RWPE2 (cell line): Measurements from ENCODE around the gene DNMBP.

Experiments
- ATAC-seq: fragments of 200-7000 bp; cut with Tn5 transposase; 3 replicates; pipeline ENCODE4 v1.9.1; 2021; ENCODE audit warnings: low read depth
- DNase-seq: peaks from one replicate; pipeline ENCODE4 v3.0.0-alpha.2; 2020; ENCODE audit warnings: low spot score
- H3K27ac ChIP-seq: fragments of 450-650 bp; 2 replicates; pipeline ENCODE4 v1.5.1; 2017; ENCODE audit warnings: mild to moderate bottlenecking; ENCODE audit not compliant: poor library complexity, severe bottlenecking
- H3K27me3 ChIP-seq: fragments of 250-450 bp; sonication (Bioruptor Pico); 2 replicates; pipeline ENCODE4 v1.5.1; 2021; ENCODE audit warnings: mild to moderate bottlenecking, moderate library complexity; ENCODE audit not compliant: insufficient read depth, poor library complexity, severe bottlenecking
- H3K36me3 ChIP-seq: fragments of 250-450 bp; sonication (Bioruptor Pico); 2 replicates; pipeline ENCODE4 v1.5.1; 2020; ENCODE audit warnings: low read depth, mild to moderate bottlenecking, moderate library complexity
- H3K4me1 ChIP-seq: fragments of 250-450 bp; sonication (Bioruptor Pico); 2 replicates; pipeline ENCODE4 v1.5.1; 2021; ENCODE audit warnings: mild to moderate bottlenecking, moderate library complexity; ENCODE audit not compliant: insufficient read depth, poor library complexity, severe bottlenecking
- H3K4me3 ChIP-seq: fragments of 250-450 bp; sonication (Bioruptor Pico); 2 replicates; pipeline ENCODE4 v1.5.1; 2021; ENCODE audit warnings: mild to moderate bottlenecking, moderate library complexity; ENCODE audit not compliant: severe bottlenecking
- H3K9me3 ChIP-seq: fragments of 250-450 bp; sonication (Bioruptor Pico); 2 replicates; pipeline ENCODE4 v1.5.1; 2021; ENCODE audit warnings: mild to moderate bottlenecking, moderate library complexity; ENCODE audit not compliant: severe bottlenecking
- TF ChIP-seq, protein P1 (sequence below): fragments of 450-650 bp; IDR thresholded peaks from one replicate; pipeline ENCODE4 v1.5.1; 2017; ENCODE audit warnings: mild to moderate bottlenecking, moderate library complexity; ENCODE audit not compliant: poor library complexity, severe bottlenecking

The DNMBP gene

GRCh38 chr10:99915414-99915813 lies 94.3 kb downstream of the DNMBP start:
- H3K4me3 ChIP-seq, result no peak overlapping the region
- TF ChIP-seq, protein P1, sequence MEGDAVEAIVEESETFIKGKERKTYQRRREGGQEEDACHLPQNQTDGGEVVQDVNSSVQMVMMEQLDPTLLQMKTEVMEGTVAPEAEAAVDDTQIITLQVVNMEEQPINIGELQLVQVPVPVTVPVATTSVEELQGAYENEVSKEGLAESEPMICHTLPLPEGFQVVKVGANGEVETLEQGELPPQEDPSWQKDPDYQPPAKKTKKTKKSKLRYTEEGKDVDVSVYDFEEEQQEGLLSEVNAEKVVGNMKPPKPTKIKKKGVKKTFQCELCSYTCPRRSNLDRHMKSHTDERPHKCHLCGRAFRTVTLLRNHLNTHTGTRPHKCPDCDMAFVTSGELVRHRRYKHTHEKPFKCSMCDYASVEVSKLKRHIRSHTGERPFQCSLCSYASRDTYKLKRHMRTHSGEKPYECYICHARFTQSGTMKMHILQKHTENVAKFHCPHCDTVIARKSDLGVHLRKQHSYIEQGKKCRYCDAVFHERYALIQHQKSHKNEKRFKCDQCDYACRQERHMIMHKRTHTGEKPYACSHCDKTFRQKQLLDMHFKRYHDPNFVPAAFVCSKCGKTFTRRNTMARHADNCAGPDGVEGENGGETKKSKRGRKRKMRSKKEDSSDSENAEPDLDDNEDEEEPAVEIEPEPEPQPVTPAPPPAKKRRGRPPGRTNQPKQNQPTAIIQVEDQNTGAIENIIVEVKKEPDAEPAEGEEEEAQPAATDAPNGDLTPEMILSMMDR, result no peak
- H3K27me3 ChIP-seq, result no peaks in the 10 kb centered on the region
- DNase-seq (no peak), ATAC-seq (no peak)
- peaks cover 27% of the 10 kb centered on the region for H3K4me1 ChIP-seq
- H3K36me3 ChIP-seq, result peaks cover 49% of the 10 kb centered on the region
- no peaks in the 10 kb centered on the region for H3K9me3 ChIP-seq
- no peak overlapping the region for H3K27ac ChIP-seq

DNA sequence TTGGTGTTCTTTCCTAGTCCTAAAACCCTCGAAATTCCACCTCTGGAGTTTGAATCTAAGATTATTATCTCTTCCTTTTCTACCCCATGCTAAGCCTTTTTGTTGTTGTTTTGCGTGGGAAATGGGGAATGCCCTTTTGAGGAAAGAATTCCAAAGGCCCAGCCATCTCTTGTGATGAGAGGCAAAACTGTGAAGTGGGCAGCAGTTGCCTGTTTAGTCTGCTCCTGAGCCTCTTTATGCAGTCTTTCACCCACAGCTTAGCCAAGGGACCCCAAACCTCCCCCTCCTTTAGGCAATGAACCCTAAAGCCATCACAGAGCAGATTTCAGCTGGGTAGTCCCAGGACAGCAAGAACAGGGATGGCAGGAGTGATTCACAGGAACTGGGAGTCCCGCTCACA lies 95.5 kb downstream of the DNMBP start:
- no peaks in the 10 kb centered on the region for H3K9me3 ChIP-seq
- peaks cover 47% of the 10 kb centered on the region for H3K36me3 ChIP-seq
- no peaks in the 10 kb centered on the region for H3K27me3 ChIP-seq
- ATAC-seq (no peak), DNase-seq (no peak)
- H3K27ac ChIP-seq, result peak overlapping the region; percentile 28
- no peak overlapping the region for H3K4me3 ChIP-seq
- H3K4me1 ChIP-seq, result peaks cover 23% of the 10 kb centered on the region
- TF ChIP-seq, protein P1, result no peak

- H3K9me3 ChIP-seq, result no peaks in the 10 kb centered on the region
- TF ChIP-seq, protein P1, result no peak
- ATAC-seq (peak; percentile 72), DNase-seq (no peak)
- peaks cover 23% of the 10 kb centered on the region for H3K4me1 ChIP-seq
- no peaks in the 10 kb centered on the region for H3K27me3 ChIP-seq
- peak overlapping the region; percentile 28 for H3K27ac ChIP-seq
- peaks cover 51% of the 10 kb centered on the region for H3K36me3 ChIP-seq
- no peak overlapping the region for H3K4me3 ChIP-seq
Measured at GRCh38 chr10:99913831-99914235, 95.9 kb downstream of the DNMBP start.

GRCh38 chr10:99912041-99912440 lies 97.7 kb downstream of the DNMBP start:
- H3K4me3 ChIP-seq, result no peak overlapping the region
- no peaks in the 10 kb centered on the region for H3K9me3 ChIP-seq
- H3K4me1 ChIP-seq, result peaks cover 21% of the 10 kb centered on the region
- peak overlapping the region; percentile 28 for H3K27ac ChIP-seq
- H3K36me3 ChIP-seq, result peaks cover 62% of the 10 kb centered on the region
- ATAC-seq (no peak), DNase-seq (no peak)
- H3K27me3 ChIP-seq, result no peaks in the 10 kb centered on the region
- TF ChIP-seq, protein P1, result no peak

DNA sequence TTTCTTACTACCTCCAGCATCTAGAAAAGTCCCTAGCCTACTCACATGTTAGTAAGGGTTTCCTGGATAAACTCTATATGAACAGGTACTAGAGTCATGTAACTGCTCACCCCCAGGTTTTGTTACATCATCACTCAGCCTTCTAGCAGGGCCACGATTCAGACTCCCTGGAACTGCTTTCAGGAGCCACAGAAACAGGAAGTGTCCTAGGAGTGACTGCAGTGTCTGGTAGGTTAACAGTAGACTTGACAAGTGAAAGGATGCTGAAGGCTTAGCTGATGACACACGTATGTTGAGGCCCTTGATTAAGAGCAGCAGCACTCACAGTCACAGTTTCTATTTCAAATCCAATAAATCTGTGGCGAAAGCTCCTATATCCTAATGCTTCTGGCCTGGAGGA lies 101.2 kb downstream of the DNMBP start:
- no peaks in the 10 kb centered on the region for H3K27me3 ChIP-seq
- DNase-seq, result no peak
- peaks cover 71% of the 10 kb centered on the region for H3K36me3 ChIP-seq
- peak overlapping the region; percentile 71 for H3K27ac ChIP-seq
- no peak overlapping the region for H3K4me3 ChIP-seq
- peak; percentile 13; the same call in 1 of the 3 replicates for ATAC-seq
- H3K4me1 ChIP-seq, result peaks cover 30% of the 10 kb centered on the region
- H3K9me3 ChIP-seq, result no peaks in the 10 kb centered on the region
- TF ChIP-seq, protein P1, result no peak
